ENCODE data around the gene TAOK3. TPM values are rescaled to one million over a fixed set of nuclear protein-coding genes. Genes with fewer than 3 reads are reported as not detected.
"Not testable (repeated sequence)": the region's sequence is repeated elsewhere in the genome, so short reads cannot be mapped to it uniquely, and the experiment has no call there.

Gene TAOK3
- 31.2 and 34.5 TPM in 2 replicates for total RNA-seq

GRCh38 chr12:118372541-118373495, at the start of gene TAOK3:
Gene TAOK3, minus strand, starts transcription at chr12:118372907. Its CDS starts 117,340 bp downstream, at chr12:118255567.
- TF ChIP-seq CTCF (IDR thresholded peaks at IDR 0.05; ENCODE audit: insufficient read depth, low read depth, low read length), result no peak
- peak; percentile 99 for DNase-seq (ENCODE audit: low read depth)

GRCh38 chr12:118420673-118421072, 48.0 kb upstream of the TAOK3 start:
- DNase-seq (ENCODE audit: low read depth), result no peak
- no peak overlapping the region for H3K4me3 ChIP-seq (ENCODE audit: low read depth, low read length)
- no peak for TF ChIP-seq CTCF (IDR thresholded peaks at IDR 0.05; ENCODE audit: insufficient read depth, low read depth, low read length)

More at GRCh38 chr12:118372541-118373495, at the start of gene TAOK3:
- H3K4me3 ChIP-seq (ENCODE audit: low read depth, low read length), result peak within 1 kb of the TSS; percentile 89

- TF ChIP-seq CTCF (IDR thresholded peaks at IDR 0.05; ENCODE audit: insufficient read depth, low read depth, low read length), result no peak
- no peak for DNase-seq (ENCODE audit: low read depth)
- no peak overlapping the region for H3K4me3 ChIP-seq (ENCODE audit: low read depth, low read length)
Measured at GRCh38 chr12:118418385-118419057, 45.8 kb upstream of the TAOK3 start.

GRCh38 chr12:118417942-118418341, 45.2 kb upstream of the TAOK3 start:
- DNase-seq (ENCODE audit: low read depth), result no peak
- no peak for TF ChIP-seq CTCF (IDR thresholded peaks at IDR 0.05; ENCODE audit: insufficient read depth, low read depth, low read length)
- no peak overlapping the region for H3K4me3 ChIP-seq (ENCODE audit: low read depth, low read length)

- TF ChIP-seq CTCF (IDR thresholded peaks at IDR 0.05; ENCODE audit: insufficient read depth, low read depth, low read length), result no peak
- DNase-seq (ENCODE audit: low read depth), result no peak
- H3K4me3 ChIP-seq (ENCODE audit: low read depth, low read length), result no peak overlapping the region
Measured at GRCh38 chr12:118409834-118410233, 37.1 kb upstream of the TAOK3 start.

GRCh38 chr12:118408241-118408640, 35.5 kb upstream of the TAOK3 start:
- DNase-seq (ENCODE audit: low read depth); H3K4me3 ChIP-seq (ENCODE audit: low read depth, low read length): not testable (repeated sequence)

GRCh38 chr12:118404876-118405521, 32.3 kb upstream of the TAOK3 start:
- TF ChIP-seq CTCF (IDR thresholded peaks at IDR 0.05; ENCODE audit: insufficient read depth, low read depth, low read length), result peak; percentile 80
- no peak overlapping the region for H3K4me3 ChIP-seq (ENCODE audit: low read depth, low read length)
- DNase-seq (ENCODE audit: low read depth), result peak; percentile 65
